GM19239 (cell line): Measurements from ENCODE around the gene PCBP1.
"Not testable (repeated sequence)": the region's sequence is repeated elsewhere in the genome, so short reads cannot be mapped to it uniquely, and the experiment has no call there.

Experiments used
- DNase-seq: peaks from one replicate; pipeline ENCODE4 v3.0.0; 2011; ENCODE audit warnings: low spot score; ENCODE audit not compliant: insufficient read length
- FAIRE-seq: peaks from 2 replicates; lab custom pipeline; 2011; peaks lifted over from hg19 to GRCh38; lab: Jason Lieb, UNC

Gene PCBP1

GRCh38 chr2:70094978-70095719 lies 7.9 kb downstream of the PCBP1 start:
- DNase-seq (peak; percentile 58), FAIRE-seq (peak; percentile 75)

GRCh38 chr2:70095720-70096670 lies 8.7 kb downstream of the PCBP1 start:
- DNase-seq (no peak), FAIRE-seq (no peak)

GRCh38 chr2:70098032-70098431 lies 10.8 kb downstream of the PCBP1 start:
- FAIRE-seq, result no peak

DNA sequence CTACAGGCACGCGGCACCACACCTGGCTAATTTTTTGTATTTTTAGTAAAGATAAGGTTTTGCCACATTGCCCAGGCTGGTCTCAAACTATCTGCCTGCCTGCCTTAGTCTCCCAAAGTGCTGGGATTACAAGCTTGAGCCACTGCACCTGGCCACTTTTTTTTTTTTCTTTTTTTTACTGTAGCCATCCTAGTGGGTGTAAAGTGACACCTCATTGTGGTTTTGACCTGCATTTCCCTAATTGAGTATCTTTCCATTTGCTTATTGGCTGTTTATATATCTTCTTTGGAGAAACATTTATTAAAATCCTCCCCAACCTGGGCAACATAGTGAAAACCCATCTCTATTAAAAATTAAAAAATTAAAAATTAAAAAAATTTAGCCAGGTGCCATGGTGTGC lies 12.0 kb downstream of the PCBP1 start:
- DNase-seq (no peak), FAIRE-seq (no peak)

More at GRCh38 chr2:70098032-70098431, 10.8 kb downstream of the PCBP1 start:
- no peak for DNase-seq

DNA sequence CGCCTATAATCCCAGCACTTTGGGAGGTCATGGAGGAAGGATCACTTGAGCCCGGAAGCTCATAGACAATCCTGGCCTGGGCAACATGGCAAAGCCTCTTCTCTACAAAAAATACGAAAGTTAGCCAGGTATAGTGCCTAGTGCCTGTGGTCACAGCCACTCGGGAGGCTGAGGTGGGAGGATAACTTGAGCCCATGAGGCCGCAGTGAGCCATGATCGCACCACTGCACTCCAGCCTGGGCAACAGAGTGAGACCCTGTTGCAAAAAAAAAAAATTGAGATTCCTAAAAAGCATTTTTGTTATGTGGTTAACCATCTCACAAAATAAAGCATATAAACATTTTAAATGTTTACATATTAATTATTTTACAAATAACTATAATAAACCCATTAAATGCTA lies 13.9 kb downstream of the PCBP1 start:
- no peak for FAIRE-seq
- DNase-seq, result no peak

DNA sequence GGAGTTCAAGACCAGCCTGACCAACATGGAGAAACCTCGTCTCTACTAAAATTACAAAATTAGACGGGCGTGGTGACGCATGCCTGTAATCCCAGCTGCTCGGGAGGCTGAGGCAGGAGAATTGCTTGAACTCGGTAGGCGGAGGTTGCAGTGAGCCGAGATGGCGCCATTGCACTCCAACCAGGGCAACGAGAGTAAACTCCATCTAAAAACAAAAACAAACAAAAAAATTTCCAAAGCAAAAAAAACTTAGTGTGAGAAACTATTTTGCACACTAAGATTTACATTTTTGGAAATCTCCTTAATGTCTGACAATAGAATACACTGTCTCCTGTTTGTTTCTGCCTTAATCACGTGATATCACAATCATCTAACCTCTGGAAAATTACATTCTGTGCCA lies 14.4 kb downstream of the PCBP1 start:
- DNase-seq, result not testable (repeated sequence)
- peak; percentile 18 for FAIRE-seq

DNA sequence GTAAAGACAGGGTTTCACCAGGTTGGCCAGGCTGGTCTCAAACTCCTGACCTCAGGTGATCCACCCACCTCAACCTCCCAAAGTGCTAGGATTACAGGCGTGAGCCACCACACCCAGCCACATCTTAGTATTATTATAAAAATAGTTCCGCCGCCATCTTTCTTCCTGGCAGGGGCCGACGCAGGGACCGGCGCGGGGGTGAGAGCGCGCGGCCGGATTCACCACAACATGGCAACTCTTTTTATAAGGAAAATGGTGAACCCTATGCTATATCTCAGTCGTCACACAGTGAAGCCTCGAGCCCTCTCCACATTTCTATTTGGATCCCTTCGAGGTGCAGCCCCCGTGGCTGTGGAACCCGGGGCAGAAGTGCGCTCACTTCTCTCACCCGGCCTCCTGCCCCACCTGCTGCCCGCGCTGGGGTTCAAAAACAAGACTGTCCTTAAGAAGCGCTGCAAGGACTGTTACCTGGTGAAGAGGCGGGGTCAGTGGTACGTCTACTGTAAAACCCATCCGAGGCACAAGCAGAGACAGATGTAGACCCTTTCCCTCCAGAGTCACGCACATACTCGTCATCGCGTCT lies 15.1 kb downstream of the PCBP1 start:
- not testable (repeated sequence) for FAIRE-seq, DNase-seq

GRCh38 chr2:70103531-70104061 lies 16.3 kb downstream of the PCBP1 start:
- FAIRE-seq (peak; percentile 90), DNase-seq (no peak)

- no peak for FAIRE-seq
- DNase-seq, result no peak
These were observed 17.2 kb downstream of the PCBP1 start for GRCh38 chr2:70104231-70105111.

GRCh38 chr2:70106138-70106537 lies 18.9 kb downstream of the PCBP1 start:
- DNase-seq, FAIRE-seq: not testable (repeated sequence)

GRCh38 chr2:70110397-70110796 lies 23.1 kb downstream of the PCBP1 start:
- not testable (repeated sequence) for FAIRE-seq, DNase-seq

DNA sequence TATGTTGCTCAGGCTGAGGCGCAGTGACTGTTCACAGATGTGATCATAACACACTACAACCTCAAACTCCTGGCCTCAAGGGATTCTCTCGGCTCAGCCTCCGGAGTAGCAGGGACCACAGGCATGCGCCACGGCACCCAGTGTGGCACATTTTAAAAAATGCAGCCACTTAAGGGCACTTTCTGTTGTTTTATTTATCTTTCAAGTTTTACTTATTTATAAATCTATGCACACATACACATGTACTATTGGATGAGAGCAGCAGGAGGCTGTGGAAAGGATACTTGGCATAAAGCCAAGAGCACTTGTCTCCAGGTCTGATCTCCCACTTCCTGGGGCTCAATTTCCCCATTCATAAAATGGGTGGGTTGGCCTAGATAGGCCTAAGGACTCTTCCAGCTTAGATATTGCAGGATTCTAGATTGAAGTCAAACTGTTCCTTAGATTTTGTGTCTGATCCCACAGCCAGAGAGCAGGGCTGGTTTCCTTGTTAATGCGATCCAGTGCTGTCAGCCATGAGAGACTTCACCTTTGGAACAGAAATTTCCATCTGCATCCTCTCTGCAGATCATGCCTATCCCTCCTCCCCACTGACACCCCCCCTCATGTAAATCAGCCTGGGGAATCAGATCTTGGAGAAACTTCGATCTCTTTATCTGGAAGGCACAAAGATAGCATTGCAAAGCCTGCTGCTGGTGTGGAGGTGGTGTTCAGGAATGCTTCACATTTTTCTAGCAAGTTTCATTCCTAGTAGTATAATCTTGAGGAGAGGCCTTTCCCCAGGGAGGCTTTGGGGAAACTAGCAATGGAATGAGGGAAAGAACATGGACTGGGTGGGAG lies 24.7 kb downstream of the PCBP1 start:
- DNase-seq, result no peak
- FAIRE-seq, result no peak

DNA sequence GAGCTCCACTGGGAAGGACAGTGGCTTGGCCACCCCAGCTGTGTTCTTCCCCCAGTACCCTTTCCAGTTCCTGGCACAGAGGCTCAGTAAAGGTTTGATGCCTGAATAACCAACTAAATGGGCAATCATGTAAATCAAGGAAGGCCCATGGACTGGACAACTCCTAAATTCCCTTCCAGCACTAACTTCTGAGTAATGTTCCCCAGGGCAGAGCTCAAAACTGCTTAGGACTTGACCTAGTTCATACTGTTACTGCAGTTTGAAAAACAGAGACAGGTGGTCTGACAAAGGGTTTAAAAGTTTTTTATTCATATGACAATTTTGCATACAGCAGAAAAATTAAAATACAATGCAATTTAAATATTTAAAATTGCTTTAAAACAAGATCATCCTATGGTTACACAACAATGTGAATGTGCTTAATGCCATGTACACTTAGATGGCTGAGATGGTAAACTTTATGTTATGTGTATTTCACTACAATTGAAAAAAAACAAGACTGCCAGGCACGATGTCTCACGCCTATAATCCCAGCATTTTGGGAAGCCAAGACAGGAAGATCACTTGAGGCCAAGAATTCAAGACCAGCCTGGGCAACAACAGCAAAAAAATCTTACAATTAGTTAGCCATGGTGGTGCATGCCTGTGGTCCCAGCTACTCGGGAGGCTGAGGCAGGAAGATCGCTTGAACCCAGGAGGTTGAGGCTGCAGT lies 26.2 kb downstream of the PCBP1 start:
- no peak for DNase-seq
- FAIRE-seq, result no peak

- FAIRE-seq, result peak; percentile 95
- DNase-seq, result no peak
These were observed 28.6 kb downstream of the PCBP1 start for GRCh38 chr2:70115646-70116442.

DNA sequence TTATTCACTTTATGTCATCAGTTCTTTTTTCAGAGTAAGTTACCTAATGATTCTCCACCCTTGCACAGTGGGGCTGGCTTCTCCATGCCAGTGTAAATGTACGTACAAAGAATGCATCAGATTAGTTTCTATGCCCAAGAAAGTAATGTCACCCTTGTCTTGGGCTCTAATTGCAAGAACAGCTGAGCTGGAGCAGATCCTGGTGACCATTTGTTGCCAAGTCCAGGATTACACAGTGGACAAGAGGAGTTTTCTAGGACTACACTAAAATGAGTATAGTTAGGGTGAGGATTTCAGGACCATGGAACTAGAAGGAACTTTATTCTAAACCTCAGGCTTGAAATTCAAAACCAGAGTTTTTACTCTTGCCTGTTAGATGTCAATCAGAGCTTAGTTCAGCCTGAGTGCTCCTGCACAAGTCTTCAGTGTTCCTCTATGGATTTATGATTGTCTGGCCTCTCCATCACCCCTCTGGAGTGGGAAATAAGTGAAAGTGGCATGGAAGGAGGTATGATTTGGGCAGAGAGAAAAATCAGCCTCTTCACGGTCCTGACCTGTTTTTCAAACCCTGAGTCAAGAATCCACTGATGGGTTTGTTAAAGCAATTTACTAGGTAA lies 29.8 kb downstream of the PCBP1 start:
- DNase-seq (no peak), FAIRE-seq (peak; percentile 45)

DNA sequence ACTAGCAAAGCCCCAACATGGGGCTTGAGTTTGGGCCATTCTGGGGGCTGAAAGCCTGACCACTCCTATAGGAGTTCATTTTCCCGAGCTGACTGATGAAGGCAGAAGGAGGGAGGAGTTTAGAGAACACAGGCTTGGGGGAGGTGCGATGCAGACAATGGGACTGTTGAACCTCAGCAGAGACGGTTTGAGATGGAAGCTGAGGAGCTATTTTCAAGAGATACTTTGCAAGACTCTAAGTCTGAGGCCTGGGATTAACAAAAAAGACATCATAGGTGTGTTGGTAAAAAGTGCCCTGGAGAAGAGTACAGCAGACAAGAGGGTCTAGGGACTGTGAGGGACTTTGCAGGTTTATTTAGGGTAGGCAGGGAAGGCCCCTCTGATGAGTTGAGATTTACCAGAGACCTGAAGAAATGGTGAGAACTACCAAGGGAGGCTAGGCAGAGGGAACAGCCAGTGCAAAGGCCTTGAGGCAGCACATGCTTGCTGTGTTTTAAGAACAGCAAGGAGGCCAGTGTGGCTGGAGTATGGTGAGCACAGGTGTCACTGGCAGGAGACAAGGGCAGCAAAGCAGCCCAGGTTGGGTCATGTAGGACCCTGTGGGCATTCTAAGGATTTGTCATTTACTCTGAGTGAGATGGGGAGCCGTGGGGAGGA lies 31.6 kb downstream of the PCBP1 start:
- FAIRE-seq, result peak; percentile 91
- DNase-seq, result no peak
